Activated CD4-positive, alpha-beta memory T cell treated with anti-CD3 and anti-CD28 coated beads, Interleukin-2, amount 10 ng/mL, durations not matched to agents 7 days and 5 days (primary cell): ENCODE measurements around the gene CSPG4. TPM values are rescaled to one million over a fixed set of nuclear protein-coding genes. Genes with fewer than 3 reads are reported as not detected.
"Not testable (repeated sequence)": the region's sequence is repeated elsewhere in the genome, so short reads cannot be mapped to it uniquely, and the experiment has no call there.

Experiments
- CTCF ChIA-PET: fragments of 350-600 bp; sonication (Branson Sonifier 250); formaldehyde crosslinking; loops from one replicate; lab custom pipeline; 2021; ENCODE audit warnings: antibody characterized with exemption, inconsistent platforms; lab: Charles Lee
- POLR2A ChIA-PET: fragments of 350-600 bp; sonication (Branson Sonifier 250); formaldehyde crosslinking; loops from one replicate; lab custom pipeline; 2021; ENCODE audit warnings: antibody characterized with exemption; lab: Charles Lee
- DNase-seq: peaks from one replicate; pipeline ENCODE4 v3.0.0-alpha.2; 2020
- H3K27ac Mint-ChIP-seq: one replicate; pipeline ENCODE4 v1.8.0; 2021; ENCODE audit warnings: mild to moderate bottlenecking, mixed read lengths
- H3K27me3 Mint-ChIP-seq: one replicate; pipeline ENCODE4 v1.8.0; 2021; ENCODE audit warnings: mixed read lengths
- H3K36me3 Mint-ChIP-seq: one replicate; pipeline ENCODE4 v1.8.0; 2021; ENCODE audit warnings: low read depth, mixed read lengths
- H3K4me1 Mint-ChIP-seq: one replicate; pipeline ENCODE4 v1.8.0; 2021; ENCODE audit warnings: mixed read lengths
- H3K4me3 Mint-ChIP-seq: one replicate; pipeline ENCODE4 v1.8.0; 2021; ENCODE audit warnings: mild to moderate bottlenecking, mixed read lengths
- H3K9me3 Mint-ChIP-seq: one replicate; pipeline ENCODE4 v1.8.0; 2021; ENCODE audit warnings: mixed read lengths
- total RNA-seq, 2 experiments: library from RNA; stranded (reverse); gene quantifications; one replicate each; pipeline ENCODE4 v1.2.3, GENCODE V29; 2021

Gene CSPG4
- total RNA-seq, 2 experiments from 2014 or later = not detected

DNA sequence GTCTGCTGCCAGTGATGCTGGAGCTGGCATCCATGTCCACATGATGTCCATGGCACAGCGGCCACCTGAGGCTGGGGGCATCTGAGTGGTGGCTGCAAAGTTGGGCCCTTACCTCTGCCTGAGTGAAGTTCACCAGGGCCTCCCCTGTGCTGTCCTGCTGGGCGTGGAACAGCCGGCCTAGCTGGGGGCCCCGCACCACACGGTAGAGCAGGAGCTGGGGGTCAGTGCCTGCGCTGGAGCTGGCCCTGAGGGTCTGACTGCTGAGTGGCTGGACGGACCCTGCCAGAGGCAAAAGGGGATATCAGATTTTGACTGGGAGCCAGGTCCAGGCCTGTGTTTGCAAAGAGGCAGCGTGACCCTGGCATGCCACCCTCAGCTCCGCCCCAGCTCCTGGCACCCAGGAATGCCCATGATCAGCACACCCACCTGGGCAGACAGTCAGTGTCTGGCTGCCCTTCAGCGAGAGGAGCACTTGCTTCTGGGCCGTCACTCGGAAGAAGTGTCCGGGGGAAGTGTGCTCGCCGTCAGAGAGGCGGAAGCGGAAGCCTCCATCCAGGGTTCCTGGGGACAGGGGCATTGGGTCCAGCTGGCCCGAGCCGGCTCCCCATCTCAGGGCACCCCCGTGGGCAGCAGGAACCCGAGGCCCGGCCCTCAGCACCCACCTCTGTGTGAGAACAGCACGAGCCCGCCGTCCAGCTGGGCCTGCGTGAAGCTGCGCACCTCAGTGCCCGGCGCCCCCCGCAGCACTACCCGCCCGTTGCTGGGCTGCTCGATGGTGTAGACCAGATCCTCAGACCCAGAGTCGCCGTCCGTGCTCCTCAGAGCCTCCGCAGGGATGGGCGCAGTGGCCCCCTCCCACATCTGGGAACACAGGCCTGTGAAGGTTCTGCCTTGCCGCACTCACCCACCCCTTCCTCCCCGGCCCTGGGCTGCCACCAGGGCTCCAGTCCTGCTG, 30.2 kb downstream of the CSPG4 start:
- no peak overlapping the region for H3K4me3 Mint-ChIP-seq
- H3K4me1 Mint-ChIP-seq = peaks cover 2% of the 10 kb centered on the region
- ChIA-PET CTCF (no interaction called here), POLR2A (interaction anchor here (2.5 kb wide), 1 partner anchor 314 kb away, joined by 6 read pairs; the partner anchor contains the start of gene MAN2C1)
- no peaks in the 10 kb centered on the region for H3K36me3 Mint-ChIP-seq
- DNase-seq = no peak
- peaks cover 4% of the 10 kb centered on the region for H3K27me3 Mint-ChIP-seq
- H3K9me3 Mint-ChIP-seq = no peaks in the 10 kb centered on the region
- no peak overlapping the region for H3K27ac Mint-ChIP-seq

DNA sequence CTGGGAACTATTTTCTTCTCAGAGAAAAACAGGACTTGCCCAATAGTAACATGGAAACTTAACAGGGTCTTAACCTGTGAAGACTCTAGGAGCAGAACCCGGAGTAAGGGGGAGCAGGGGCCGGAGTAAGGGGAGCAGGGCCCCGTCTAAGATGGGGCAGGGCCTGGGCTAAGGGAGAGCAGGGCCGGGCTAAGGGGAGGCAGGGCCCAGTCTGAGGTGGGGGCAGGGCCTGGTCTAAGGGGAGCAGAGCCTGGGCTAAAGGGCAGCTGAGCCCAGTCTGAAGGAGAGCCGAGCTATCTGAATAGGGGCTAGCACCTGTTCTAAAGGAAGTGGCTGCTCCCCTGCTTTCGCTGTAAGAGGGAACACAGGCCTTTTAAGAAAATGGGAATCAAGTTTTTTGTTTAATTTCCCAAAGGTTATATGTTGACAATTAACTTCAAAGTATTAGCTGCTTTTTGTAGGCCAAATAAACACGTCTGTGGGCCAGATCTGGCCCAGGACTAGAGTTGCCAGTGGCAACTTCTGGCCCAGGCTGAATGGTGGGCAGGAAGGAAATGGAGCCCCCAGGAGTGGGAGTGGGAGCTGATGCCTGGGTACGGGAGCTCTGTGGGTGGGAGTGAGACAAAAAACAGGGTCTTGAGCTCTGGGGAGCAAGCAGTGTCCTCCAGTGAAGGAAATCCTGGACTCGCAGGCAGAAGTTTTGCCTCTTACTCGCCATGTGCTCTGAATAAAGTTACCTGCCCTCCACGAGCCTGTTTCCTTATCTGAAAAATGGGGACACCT, 32.5 kb downstream of the CSPG4 start:
- no peak overlapping the region for H3K4me3 Mint-ChIP-seq
- DNase-seq = no peak
- H3K9me3 Mint-ChIP-seq = no peaks in the 10 kb centered on the region
- POLR2A ChIA-PET = no interaction called here
- H3K4me1 Mint-ChIP-seq = peaks cover 2% of the 10 kb centered on the region
- H3K27me3 Mint-ChIP-seq = peaks cover 4% of the 10 kb centered on the region
- H3K27ac Mint-ChIP-seq = no peak overlapping the region
- CTCF ChIA-PET = interaction anchor here (0.8 kb wide), 1 partner anchor 79 kb away, joined by 3 read pairs; no protein-coding TSS in a partner anchor
- no peaks in the 10 kb centered on the region for H3K36me3 Mint-ChIP-seq

GRCh38 chr15:75678324-75678690, 34.3 kb downstream of the CSPG4 start:
- H3K4me3 Mint-ChIP-seq, H3K36me3 Mint-ChIP-seq, H3K27me3 Mint-ChIP-seq, H3K4me1 Mint-ChIP-seq, H3K27ac Mint-ChIP-seq, H3K9me3 Mint-ChIP-seq, DNase-seq, POLR2A ChIA-PET: not testable (repeated sequence)
- CTCF ChIA-PET = interaction anchor here (1.1 kb wide), 1 partner anchor 310 kb away, joined by 4 read pairs; no protein-coding TSS in a partner anchor

GRCh38 chr15:75677465-75678323, 35.0 kb downstream of the CSPG4 start:
- Mint-ChIP-seq H3K36me3 (no peaks in the 10 kb centered on the region), H3K4me1 (peaks cover 2% of the 10 kb centered on the region), H3K4me3 (no peak overlapping the region), H3K9me3 (no peaks in the 10 kb centered on the region), H3K27ac (no peak overlapping the region), H3K27me3 (peaks cover 4% of the 10 kb centered on the region)
- ChIA-PET CTCF (no interaction called here), POLR2A (no interaction called here)
- DNase-seq = no peak

GRCh38 chr15:75676688-75677464, 35.8 kb downstream of the CSPG4 start:
- no peaks in the 10 kb centered on the region for H3K9me3 Mint-ChIP-seq
- H3K27me3 Mint-ChIP-seq = peaks cover 4% of the 10 kb centered on the region
- no peak overlapping the region for H3K4me3 Mint-ChIP-seq
- CTCF ChIA-PET = no interaction called here
- no peak for DNase-seq
- POLR2A ChIA-PET = no interaction called here
- peaks cover 2% of the 10 kb centered on the region for H3K4me1 Mint-ChIP-seq
- no peaks in the 10 kb centered on the region for H3K36me3 Mint-ChIP-seq
- H3K27ac Mint-ChIP-seq = no peak overlapping the region

DNA sequence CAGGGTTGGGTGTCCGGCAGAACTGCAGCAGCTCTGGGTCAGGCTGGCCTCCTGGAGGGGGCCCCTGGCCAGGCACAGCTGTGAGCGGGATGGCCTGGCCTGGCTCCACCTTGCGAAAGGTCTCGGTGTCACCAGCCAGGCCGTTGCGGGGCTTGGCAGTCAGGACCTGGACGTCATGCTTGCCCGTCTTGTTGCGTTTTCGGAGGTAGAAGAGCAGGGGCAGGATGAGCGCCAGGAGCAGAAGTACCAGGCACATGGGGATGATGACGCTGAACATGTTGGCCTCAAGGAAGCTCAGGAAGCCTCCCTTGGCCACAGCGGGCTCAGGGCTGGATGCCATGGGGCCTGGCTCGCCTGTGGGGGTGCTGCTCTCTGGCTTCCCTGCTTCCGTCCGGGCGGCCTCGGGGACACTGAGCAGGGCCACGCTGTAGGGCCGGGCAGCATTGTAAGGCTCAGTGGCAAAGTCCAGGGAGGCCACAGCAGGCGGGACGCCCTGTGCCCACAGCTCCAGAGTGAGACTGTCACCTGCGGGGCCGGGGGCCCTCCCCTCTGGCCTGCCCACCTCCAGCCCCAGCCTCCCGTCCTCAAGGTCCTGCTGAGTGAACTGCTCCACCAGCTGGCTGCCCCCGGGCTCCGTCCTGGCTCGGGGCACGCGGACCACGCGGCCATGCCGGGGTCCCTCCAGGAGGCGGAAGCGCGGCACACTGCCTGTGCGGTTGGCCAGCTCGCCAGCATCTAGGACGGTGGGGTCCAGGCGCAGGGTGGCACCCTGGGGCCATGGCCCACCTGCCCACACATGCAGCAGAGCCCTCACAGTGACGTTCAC, 36.9 kb downstream of the CSPG4 start:
- Mint-ChIP-seq H3K36me3 (no peaks in the 10 kb centered on the region), H3K27ac (no peak overlapping the region), H3K4me3 (no peak overlapping the region), H3K9me3 (no peaks in the 10 kb centered on the region), H3K4me1 (peaks cover 2% of the 10 kb centered on the region), H3K27me3 (peaks cover 4% of the 10 kb centered on the region)
- no peak for DNase-seq
- ChIA-PET CTCF (interaction anchor here (1.7 kb wide), 1 partner anchor 11 kb away, joined by 4 read pairs; no protein-coding TSS in a partner anchor), POLR2A (no interaction called here)

- POLR2A ChIA-PET = no interaction called here
- no peaks in the 10 kb centered on the region for H3K9me3 Mint-ChIP-seq
- no peaks in the 10 kb centered on the region for H3K36me3 Mint-ChIP-seq
- H3K27me3 Mint-ChIP-seq = peaks cover 4% of the 10 kb centered on the region
- peaks cover 2% of the 10 kb centered on the region for H3K4me1 Mint-ChIP-seq
- DNase-seq = no peak
- no peak overlapping the region for H3K27ac Mint-ChIP-seq
- no peak overlapping the region for H3K4me3 Mint-ChIP-seq
- CTCF ChIA-PET = interaction anchor here (1.3 to 1.7 kb wide), 2 partner anchors 12 to 307 kb away, joined by 3 to 4 read pairs; no protein-coding TSS in a partner anchor
Observed at GRCh38 chr15:75674366-75674765, 38.3 kb downstream of the CSPG4 start.

GRCh38 chr15:75673426-75674235, 39.0 kb downstream of the CSPG4 start:
- POLR2A ChIA-PET = no interaction called here

GRCh38 chr15:75672646-75673425, 39.8 kb downstream of the CSPG4 start:
- no peak for DNase-seq
- ChIA-PET POLR2A (no interaction called here), CTCF (no interaction called here)
- H3K27ac Mint-ChIP-seq = no peak overlapping the region
- H3K9me3 Mint-ChIP-seq = no peaks in the 10 kb centered on the region
- H3K36me3 Mint-ChIP-seq = no peaks in the 10 kb centered on the region
- H3K4me3 Mint-ChIP-seq = no peak overlapping the region
- no peaks in the 10 kb centered on the region for H3K27me3 Mint-ChIP-seq
- H3K4me1 Mint-ChIP-seq = no peaks in the 10 kb centered on the region

More at GRCh38 chr15:75673426-75674235, 39.0 kb downstream of the CSPG4 start:
- Mint-ChIP-seq H3K36me3 (no peaks in the 10 kb centered on the region), H3K27me3 (no peaks in the 10 kb centered on the region), H3K9me3 (no peaks in the 10 kb centered on the region), H3K4me3 (no peak overlapping the region), H3K4me1 (no peaks in the 10 kb centered on the region), H3K27ac (no peak overlapping the region)
- CTCF ChIA-PET = interaction anchor here (1.3 kb wide), 1 partner anchor 306 kb away, joined by 3 read pairs; no protein-coding TSS in a partner anchor
- DNase-seq = no peak
